AG04450 (cell line): Measurements from ENCODE around the gene SYT17. TPM values are rescaled to one million over a fixed set of nuclear protein-coding genes. Genes with fewer than 3 reads are reported as not detected.

Source experiments
- CTCF ChIA-PET: fragments of 300-600, 350-600 bp; formaldehyde crosslinking; extraction: SDS; loops from one replicate; lab custom pipeline; 2022; ENCODE audit warnings: antibody characterized with exemption, inconsistent platforms; lab: Charles Lee
- POLR2A ChIA-PET: fragments of 350-600 bp; formaldehyde crosslinking; extraction: SDS; loops from one replicate; lab custom pipeline; 2021; ENCODE audit warnings: antibody characterized with exemption, inconsistent platforms; lab: Yijun Ruan, JAX
- DNase-seq: peaks from one replicate; pipeline ENCODE4 v3.0.0-alpha.2; 2011; ENCODE audit warnings: low read depth, low spot score
- H3K27ac ChIP-seq: one replicate; pipeline ENCODE4 v1.5.1; 2012; ENCODE audit warnings: low read depth, low read length, control low read depth
- H3K27me3 ChIP-seq: one replicate; pipeline ENCODE4 v1.6.0; 2012; ENCODE audit warnings: low read length; ENCODE audit not compliant: control insufficient read depth, insufficient read depth
- H3K4me3 ChIP-seq: 2 replicates; pipeline ENCODE4 v1.5.1; 2011; ENCODE audit warnings: mild to moderate bottlenecking, low read depth, low read length, control low read depth
- H3K9me3 ChIP-seq: 2 replicates; pipeline ENCODE4 v1.5.1; 2012; ENCODE audit warnings: low read length; ENCODE audit not compliant: control insufficient read depth, insufficient read depth
- polyA plus RNA-seq: library from polyadenylated mRNA; depleted of rRNA; stranded (reverse); fragments of >200 nt; gene quantifications from 2 replicates; pipeline ENCODE4 v1.2.3, GENCODE V29; 2011
- TF ChIP-seq, protein P1 (sequence below): IDR thresholded peaks from 2 replicates; pipeline ENCODE4 v1.5.1; 2011; ENCODE audit warnings: low read depth, low read length, control low read depth, inconsistent platforms

SYT17 gene
- polyA plus RNA-seq, 1 experiment = 0.27 TPM

- Histone ChIP-seq H3K27ac (no peak overlapping the region), H3K9me3 (peaks cover 4% of the 10 kb centered on the region; the same call in 1 of the 2 replicates), H3K4me3 (no peak overlapping the region), H3K27me3 (peaks cover 13% of the 10 kb centered on the region)
- POLR2A ChIA-PET = no interaction called here
- CTCF ChIA-PET = interaction anchor here (1.0 kb wide), 1 partner anchor 58 kb away, joined by 3 read pairs; no protein-coding TSS in a partner anchor
- TF ChIP-seq, protein P1, sequence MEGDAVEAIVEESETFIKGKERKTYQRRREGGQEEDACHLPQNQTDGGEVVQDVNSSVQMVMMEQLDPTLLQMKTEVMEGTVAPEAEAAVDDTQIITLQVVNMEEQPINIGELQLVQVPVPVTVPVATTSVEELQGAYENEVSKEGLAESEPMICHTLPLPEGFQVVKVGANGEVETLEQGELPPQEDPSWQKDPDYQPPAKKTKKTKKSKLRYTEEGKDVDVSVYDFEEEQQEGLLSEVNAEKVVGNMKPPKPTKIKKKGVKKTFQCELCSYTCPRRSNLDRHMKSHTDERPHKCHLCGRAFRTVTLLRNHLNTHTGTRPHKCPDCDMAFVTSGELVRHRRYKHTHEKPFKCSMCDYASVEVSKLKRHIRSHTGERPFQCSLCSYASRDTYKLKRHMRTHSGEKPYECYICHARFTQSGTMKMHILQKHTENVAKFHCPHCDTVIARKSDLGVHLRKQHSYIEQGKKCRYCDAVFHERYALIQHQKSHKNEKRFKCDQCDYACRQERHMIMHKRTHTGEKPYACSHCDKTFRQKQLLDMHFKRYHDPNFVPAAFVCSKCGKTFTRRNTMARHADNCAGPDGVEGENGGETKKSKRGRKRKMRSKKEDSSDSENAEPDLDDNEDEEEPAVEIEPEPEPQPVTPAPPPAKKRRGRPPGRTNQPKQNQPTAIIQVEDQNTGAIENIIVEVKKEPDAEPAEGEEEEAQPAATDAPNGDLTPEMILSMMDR = no peak
- DNase-seq = no peak
These were observed 24.5 kb upstream of the SYT17 start for GRCh38 chr16:19143599-19143956.

GRCh38 chr16:19145010-19145409, 23.0 kb upstream of the SYT17 start:
- Histone ChIP-seq H3K4me3 (no peak overlapping the region), H3K9me3 (peaks cover 4% of the 10 kb centered on the region; the same call in 1 of the 2 replicates), H3K27ac (no peak overlapping the region), H3K27me3 (peaks cover 13% of the 10 kb centered on the region)
- DNase-seq = no peak
- ChIA-PET POLR2A (no interaction called here), CTCF (interaction anchor here (0.5 to 0.9 kb wide), 3 partner anchors 35 to 69 kb away, joined by 3 to 5 read pairs (median 3); no protein-coding TSS in a partner anchor)
- TF ChIP-seq, protein P1 = no peak

GRCh38 chr16:19147126-19147525, 20.9 kb upstream of the SYT17 start:
- H3K9me3 ChIP-seq = peaks cover 4% of the 10 kb centered on the region; the same call in 1 of the 2 replicates
- TF ChIP-seq, protein P1 = no peak
- POLR2A ChIA-PET = no interaction called here
- CTCF ChIA-PET = interaction anchor here (0.6 to 0.7 kb wide), 2 partner anchors 62 to 117 kb away, joined by 3 to 4 read pairs; no protein-coding TSS in a partner anchor
- H3K27ac ChIP-seq = no peak overlapping the region
- peaks cover 13% of the 10 kb centered on the region for H3K27me3 ChIP-seq
- DNase-seq = no peak
- no peak overlapping the region for H3K4me3 ChIP-seq

GRCh38 chr16:19147627-19148026, 20.4 kb upstream of the SYT17 start:
- Histone ChIP-seq H3K27me3 (peaks cover 13% of the 10 kb centered on the region), H3K4me3 (no peak overlapping the region), H3K27ac (no peak overlapping the region), H3K9me3 (peaks cover 4% of the 10 kb centered on the region; the same call in 1 of the 2 replicates)
- ChIA-PET CTCF (interaction anchor here (0.7 kb wide), 1 partner anchor 117 kb away, joined by 3 read pairs; no protein-coding TSS in a partner anchor), POLR2A (no interaction called here)
- TF ChIP-seq, protein P1 = no peak
- no peak for DNase-seq

GRCh38 chr16:19148189-19148588, 19.9 kb upstream of the SYT17 start:
- Histone ChIP-seq H3K27ac (no peak overlapping the region), H3K27me3 (peaks cover 11% of the 10 kb centered on the region), H3K4me3 (no peak overlapping the region), H3K9me3 (peaks cover 4% of the 10 kb centered on the region; the same call in 1 of the 2 replicates)
- POLR2A ChIA-PET = no interaction called here
- no peak for DNase-seq
- TF ChIP-seq, protein P1 = no peak
- CTCF ChIA-PET = no interaction called here
